ENCODE measurements around the gene BRD1.

BRD1 gene

GRCh38 chr22:49749885-49750510, 77.7 kb downstream of the BRD1 start:
- no peak for DNase-seq

- no peak for DNase-seq
These were observed 78.4 kb downstream of the BRD1 start for GRCh38 chr22:49749227-49749626.

GRCh38 chr22:49748514-49748913, 79.2 kb downstream of the BRD1 start:
- DNase-seq: no peak

- DNase-seq: no peak
These were observed 80.0 kb downstream of the BRD1 start for GRCh38 chr22:49747716-49748115.

GRCh38 chr22:49747130-49747529, 80.5 kb downstream of the BRD1 start:
- no peak for DNase-seq

GRCh38 chr22:49746065-49746464, 81.6 kb downstream of the BRD1 start:
- no peak for DNase-seq

- DNase-seq: no peak
These were observed 87.4 kb downstream of the BRD1 start for GRCh38 chr22:49740242-49740641.

GRCh38 chr22:49739138-49739537, 88.5 kb downstream of the BRD1 start:
- DNase-seq: no peak

- DNase-seq: no peak
These were observed 89.1 kb downstream of the BRD1 start for GRCh38 chr22:49738566-49738965.

- DNase-seq: no peak
These were observed 89.7 kb downstream of the BRD1 start for GRCh38 chr22:49738006-49738405.

GRCh38 chr22:49737101-49737551, 90.5 kb downstream of the BRD1 start:
- no peak for DNase-seq

- no peak for DNase-seq
These were observed 91.1 kb downstream of the BRD1 start for GRCh38 chr22:49736538-49736937.

GRCh38 chr22:49735901-49736421, 91.7 kb downstream of the BRD1 start:
- no peak for DNase-seq

- DNase-seq: no peak
These were observed 92.2 kb downstream of the BRD1 start for GRCh38 chr22:49735411-49735900.

- no peak for DNase-seq
These were observed 92.8 kb downstream of the BRD1 start for GRCh38 chr22:49734882-49735281.

- no peak for DNase-seq
These were observed 93.3 kb downstream of the BRD1 start for GRCh38 chr22:49734390-49734789.

- DNase-seq: no peak
These were observed 94.0 kb downstream of the BRD1 start for GRCh38 chr22:49733631-49734030.

- no peak for DNase-seq
These were observed 97.0 kb downstream of the BRD1 start for GRCh38 chr22:49730656-49731055.

GRCh38 chr22:49728570-49729271, 99.0 kb downstream of the BRD1 start:
- no peak for DNase-seq

GRCh38 chr22:49727881-49728569, 99.6 kb downstream of the BRD1 start:
- DNase-seq: no peak

GRCh38 chr22:49727191-49727880, 100.3 kb downstream of the BRD1 start:
- DNase-seq: no peak

- no peak for DNase-seq
These were observed 101.0 kb downstream of the BRD1 start for GRCh38 chr22:49726701-49727101.

Measured in inflammatory macrophage (primary cell).